ENCODE results near the gene CRHBP.
"Not testable (repeated sequence)": the region's sequence is repeated elsewhere in the genome, so short reads cannot be mapped to it uniquely, and the experiment has no call there.

The CRHBP gene

GRCh38 chr5:76930083-76930482 lies 22.8 kb upstream of the CRHBP start:
- no peak overlapping the region for H3K4me3 ChIP-seq (ENCODE audit: low read depth, low read length)
- no peak for TF ChIP-seq CTCF (IDR thresholded peaks at IDR 0.05; ENCODE audit: low read depth, low read length)

GRCh38 chr5:76938177-76938576 lies 14.7 kb upstream of the CRHBP start:
- TF ChIP-seq CTCF (IDR thresholded peaks at IDR 0.05; ENCODE audit: low read depth, low read length) = no peak

GRCh38 chr5:76941000-76941399 lies 11.8 kb upstream of the CRHBP start:
- H3K4me3 ChIP-seq (ENCODE audit: low read depth, low read length) = no peak overlapping the region
- no peak for TF ChIP-seq CTCF (IDR thresholded peaks at IDR 0.05; ENCODE audit: low read depth, low read length)

More at GRCh38 chr5:76938177-76938576, 14.7 kb upstream of the CRHBP start:
- H3K4me3 ChIP-seq (ENCODE audit: low read depth, low read length) = no peak overlapping the region

- no peak overlapping the region for H3K4me3 ChIP-seq (ENCODE audit: low read depth, low read length)
- TF ChIP-seq CTCF (IDR thresholded peaks at IDR 0.05; ENCODE audit: low read depth, low read length) = no peak
These were observed 11.4 kb upstream of the CRHBP start for GRCh38 chr5:76941442-76941841.

- no peak for TF ChIP-seq CTCF (IDR thresholded peaks at IDR 0.05; ENCODE audit: low read depth, low read length)
- H3K4me3 ChIP-seq (ENCODE audit: low read depth, low read length) = no peak overlapping the region
These were observed 10.3 kb upstream of the CRHBP start for GRCh38 chr5:76942581-76942980.

- no peak for TF ChIP-seq CTCF (IDR thresholded peaks at IDR 0.05; ENCODE audit: low read depth, low read length)
- H3K4me3 ChIP-seq (ENCODE audit: low read depth, low read length) = no peak overlapping the region
These were observed 9.8 kb upstream of the CRHBP start for GRCh38 chr5:76943006-76943405.

GRCh38 chr5:76944638-76945037 lies 8.2 kb upstream of the CRHBP start:
- no peak overlapping the region for H3K4me3 ChIP-seq (ENCODE audit: low read depth, low read length)
- no peak for TF ChIP-seq CTCF (IDR thresholded peaks at IDR 0.05; ENCODE audit: low read depth, low read length)

GRCh38 chr5:76945238-76945637 lies 7.6 kb upstream of the CRHBP start:
- H3K4me3 ChIP-seq (ENCODE audit: low read depth, low read length) = not testable (repeated sequence)

Data from WI38 (cell line).